Cerebellar cortex (tissue), 1 donor: ENCODE results near the gene TRABD.
A peak's percentile ranks its signal among the peaks of the same experiment; 100 is the strongest.

ENCODE experiments used
- DNase-seq: peaks from one replicate; pipeline ENCODE4 v3.0.0-alpha.2; 2015; ENCODE audit warnings: low spot score

TRABD gene

GRCh38 chr22:50186761-50187523 is 1.2 kb downstream of the TRABD start:
- DNase-seq, result no peak

- no peak for DNase-seq
These were observed 2.6 kb downstream of the TRABD start for GRCh38 chr22:50188356-50188755.

GRCh38 chr22:50189184-50189848 is 3.6 kb downstream of the TRABD start:
- DNase-seq, result no peak

- no peak for DNase-seq
These were observed 4.1 kb downstream of the TRABD start for GRCh38 chr22:50189849-50190181.

GRCh38 chr22:50190182-50190940 is 4.6 kb downstream of the TRABD start:
- DNase-seq, result no peak

- DNase-seq, result no peak
These were observed 5.4 kb downstream of the TRABD start for GRCh38 chr22:50190941-50191741.

GRCh38 chr22:50192436-50193204 is 6.9 kb downstream of the TRABD start:
- DNase-seq, result no peak

GRCh38 chr22:50193621-50194020 is 7.9 kb downstream of the TRABD start:
- DNase-seq, result no peak

GRCh38 chr22:50194037-50194805 is 8.5 kb downstream of the TRABD start:
- no peak for DNase-seq

- no peak for DNase-seq
These were observed 10.5 kb downstream of the TRABD start for GRCh38 chr22:50196256-50196655.

GRCh38 chr22:50197000-50197800 is 11.5 kb downstream of the TRABD start:
- DNase-seq, result no peak

- DNase-seq, result no peak
These were observed 12.3 kb downstream of the TRABD start for GRCh38 chr22:50197856-50198623.

GRCh38 chr22:50198624-50199017 is 12.9 kb downstream of the TRABD start:
- no peak for DNase-seq

- DNase-seq, result peak; percentile 85
These were observed 13.6 kb downstream of the TRABD start for GRCh38 chr22:50199251-50199721.

- DNase-seq, result no peak
These were observed 14.2 kb downstream of the TRABD start for GRCh38 chr22:50199829-50200460.

- DNase-seq, result peak; percentile 90
These were observed 14.9 kb downstream of the TRABD start, which contains the start of gene SELENOO for GRCh38 chr22:50200461-50201190. Gene SELENOO (plus strand): TSS chr22:50201011. CDS start chr22:50201037, 26 bp downstream.
